Pancreas (tissue), 10 donors: ENCODE measurements around the gene TDRD5. TPM values are rescaled to one million over a fixed set of nuclear protein-coding genes. Genes with fewer than 3 reads are reported as not detected.

ENCODE experiments used
- ATAC-seq, 4 donors: fragments of 200-7000 bp; cut with Tn5 transposase; one replicate each; pipeline versions ENCODE4 v1.8.0 to v1.9.1; 2020; ENCODE audit warnings: mild to moderate bottlenecking in 4 of 4, moderate library complexity in 4 of 4
- DNase-seq, 6 donors: peaks; one replicate each; pipeline ENCODE4 v3.0.0-alpha.2; 2020
- FAIRE-seq: peaks from 2 replicates; lab custom pipeline; 2012; peaks lifted over from hg19 to GRCh38; lab: Jason Lieb, UNC
- H3K27ac ChIP-seq, 4 donors: fragments of 200-600 bp; sonication (generic); 1 replicate in 3 of 4; 2 replicates in 1 of 4; pipeline versions ENCODE4 v1.5.0 to v1.8.0; 2020
- H3K27me3 ChIP-seq, 4 donors: fragments of 200-600 bp; one replicate each; pipeline ENCODE4 v1.8.0; 2021
- H3K36me3 ChIP-seq, 3 donors: fragments of 200-600 bp; sonication (generic) in 1 of 3; one replicate each; pipeline versions ENCODE4 v1.5.0 to v1.8.0; 2020 to 2021
- H3K4me1 ChIP-seq, 3 donors: fragments of 200-600 bp; one replicate each; pipeline ENCODE4 v1.8.0; 2021
- H3K4me3 ChIP-seq, 4 donors: fragments of 200-600 bp; sonication (generic) in 2 of 4; one replicate each; pipeline versions ENCODE4 v1.5.0 to v1.8.0; 2020 to 2021
- H3K9me3 ChIP-seq, 4 donors: fragments of 200-600 bp; one replicate each; pipeline ENCODE4 v1.8.0; 2021
- CTCF ChIP-seq, 4 donors: fragments of 200-600 bp; sonication (generic) in 3 of 4; IDR thresholded peaks; one replicate each; pipeline versions ENCODE4 v1.5.0 to v1.8.0; 2021; ENCODE audit warnings: antibody characterized with exemption in 4 of 4
- WGBS, 2 donors: extraction: QIAGEN DNeasy Blood & Tissue Kit; methylation state at CpG; one replicate each; pipeline ENCODE4 v1.1.7; 2013; 5-methylcytosine and 5-hydroxymethylcytosine counted together
- intact Hi-C, 3 donors: fragments of 100-400 bp; cut with DNase I; formaldehyde crosslinking; loops; one replicate each; pipeline versions ENCODE4 v1.11.1 to v1.14.2; 2022
- polyA plus RNA-seq, 2 donors: library from polyadenylated mRNA; stranded (reverse); fragments of 200-250 nt; gene quantifications; one replicate each; pipeline ENCODE4 v1.2.3, GENCODE V29; 2013
- total RNA-seq, 6 donors: library from RNA; stranded (reverse); fragmentation: NEBNext Ultra II Directional in 4 of 6; extraction: Animal tissue kit (Norgen Biotek cat#: 25700) in 4 of 6; gene quantifications; one replicate each; pipeline versions ENCODE4 v1.2.1 to v1.2.4, GENCODE V29; 2021 to 2023
- donor health status: healthy with polysubstance abuse.
- donor health status: DM: no; HTN: no; CAD: no; lungs with moderate emphysema.
- donor health status: DM: no; HTN: no; CAD: no.
- donor health status: control.
- donor health status: control.
- donor health status: Bipolar disorder and iron deficiency.
- donor health status: DM: yes; HTN: yes; CAD: no.
- donor health status: DM: no; HTN: no; CAD: no.
- donor health status: DM: no; HTN: no; CAD: no.
- donor health status: DM: yes; HTN: yes; CAD: no.

Gene TDRD5
- total and polyA plus RNA-seq, 8 donors = 0.06 to 1.5 (median 0.23) TPM; not detected in 1

- H3K4me3 ChIP-seq = no peak overlapping the region
- no peak for DNase-seq
- no peaks in the 10 kb centered on the region for H3K9me3 ChIP-seq
- intact Hi-C loops = no loop called here
- H3K27ac ChIP-seq = no peak overlapping the region
- no peaks in the 10 kb centered on the region for H3K4me1 ChIP-seq
- H3K36me3 ChIP-seq = no peaks in the 10 kb centered on the region
- ATAC-seq = no peak
- TF ChIP-seq CTCF (IDR thresholded peaks at IDR 0.05) = no peak
- 81 to 82% methylated on average over 3 of the region's 3 CpGs for WGBS, 2 donors
- H3K27me3 ChIP-seq = no peaks in the 10 kb centered on the region
- no peak for FAIRE-seq
These were observed 20.7 kb downstream of the TDRD5 start for GRCh38 chr1:179612361-179612760.

- WGBS, 2 donors = 81 to 82% methylated on average over 2 of the region's 2 CpGs
- Histone ChIP-seq H3K4me1 (no peaks in the 10 kb centered on the region), H3K9me3 (no peaks in the 10 kb centered on the region), H3K27me3 (no peaks in the 10 kb centered on the region), H3K4me3 (no peak overlapping the region), H3K27ac (no peak overlapping the region), H3K36me3 (no peaks in the 10 kb centered on the region)
- FAIRE-seq = no peak
- TF ChIP-seq CTCF (IDR thresholded peaks at IDR 0.05) = no peak
- ATAC-seq = no peak
- DNase-seq = no peak
- intact Hi-C loops = no loop called here
These were observed 39.1 kb downstream of the TDRD5 start for GRCh38 chr1:179630719-179631118.

GRCh38 chr1:179632868-179633267, 41.2 kb downstream of the TDRD5 start:
- Histone ChIP-seq H3K4me3 (no peak overlapping the region), H3K9me3 (no peaks in the 10 kb centered on the region), H3K27ac (no peak overlapping the region), H3K27me3 (no peaks in the 10 kb centered on the region), H3K36me3 (no peaks in the 10 kb centered on the region), H3K4me1 (no peaks in the 10 kb centered on the region)
- no peak for FAIRE-seq
- ATAC-seq = no peak
- DNase-seq = no peak
- intact Hi-C loops = no loop called here
- TF ChIP-seq CTCF (IDR thresholded peaks at IDR 0.05) = no peak

GRCh38 chr1:179637211-179637860, 45.7 kb downstream of the TDRD5 start:
- intact Hi-C loops = no loop called here
- ATAC-seq = no peak
- TF ChIP-seq CTCF (IDR thresholded peaks at IDR 0.05) = no peak
- FAIRE-seq = no peak
- 64 to 69% methylated on average over 5 of the region's 5 CpGs for WGBS, 2 donors
- Histone ChIP-seq H3K4me1 (no peaks in the 10 kb centered on the region), H3K36me3 (no peaks in the 10 kb centered on the region), H3K9me3 (no peaks in the 10 kb centered on the region), H3K27ac (no peak overlapping the region), H3K27me3 (no peaks in the 10 kb centered on the region), H3K4me3 (no peak overlapping the region)
- no peak for DNase-seq

- Histone ChIP-seq H3K27ac (no peak overlapping the region), H3K36me3 (no peaks in the 10 kb centered on the region), H3K4me1 (no peaks in the 10 kb centered on the region), H3K27me3 (no peaks in the 10 kb centered on the region), H3K9me3 (no peaks in the 10 kb centered on the region), H3K4me3 (no peak overlapping the region)
- FAIRE-seq (no peak), DNase-seq (no peak), ATAC-seq (no peak)
- no peak for TF ChIP-seq CTCF (IDR thresholded peaks at IDR 0.05)
- intact Hi-C loops = no loop called here
These were observed 69.4 kb downstream of the TDRD5 start for GRCh38 chr1:179661018-179661417.
